Epithelial cell of proximal tubule (primary cell): ENCODE results near the gene SQSTM1. TPM values are rescaled to one million over a fixed set of nuclear protein-coding genes. Genes with fewer than 3 reads are reported as not detected.
"Not testable (repeated sequence)": the region's sequence is repeated elsewhere in the genome, so short reads cannot be mapped to it uniquely, and the experiment has no call there.

Experiments
- DNase-seq: peaks from one replicate; pipeline ENCODE4 v3.0.0-alpha.2; 2011; ENCODE audit warnings: low read depth
- H3K4me3 ChIP-seq: 2 replicates; pipeline ENCODE4 v1.5.1; 2011; ENCODE audit warnings: low read depth, mild to moderate bottlenecking, low read length
- CTCF ChIP-seq: conservative IDR thresholded peaks from 2 replicates; pipeline ENCODE4 v1.5.1; 2012; ENCODE audit warnings: low read depth, mild to moderate bottlenecking, low read length
- total RNA-seq: library from RNA; depleted of rRNA; stranded (reverse); fragments of >200 nt; gene quantifications from 2 replicates; pipeline ENCODE4 v1.2.3, GENCODE V29; 2015

Gene SQSTM1
- total RNA-seq, 1 donor from 2014 or later, result 233 TPM

GRCh38 chr5:179870403-179870903 is 49.7 kb downstream of the SQSTM1 start:
- peak; percentile 45 for TF ChIP-seq CTCF
- no peak for DNase-seq
- no peak overlapping the region for H3K4me3 ChIP-seq

- DNase-seq, result no peak
- no peak for TF ChIP-seq CTCF
- no peak overlapping the region for H3K4me3 ChIP-seq
These were observed 50.2 kb downstream of the SQSTM1 start for GRCh38 chr5:179870952-179871351.

- not testable (repeated sequence) for DNase-seq, H3K4me3 ChIP-seq
These were observed 50.8 kb downstream of the SQSTM1 start for GRCh38 chr5:179871533-179871932.

- TF ChIP-seq CTCF, result no peak
- DNase-seq, result no peak
- H3K4me3 ChIP-seq, result no peak overlapping the region
These were observed 51.5 kb downstream of the SQSTM1 start for GRCh38 chr5:179872055-179872827.

GRCh38 chr5:179872828-179873575 is 52.3 kb downstream of the SQSTM1 start:
- DNase-seq, result no peak
- no peak for TF ChIP-seq CTCF
- H3K4me3 ChIP-seq, result no peak overlapping the region

GRCh38 chr5:179873588-179874110 is 52.9 kb downstream of the SQSTM1 start:
- no peak for TF ChIP-seq CTCF
- no peak for DNase-seq
- H3K4me3 ChIP-seq, result no peak overlapping the region

GRCh38 chr5:179874136-179874535 is 53.4 kb downstream of the SQSTM1 start:
- TF ChIP-seq CTCF, result no peak
- no peak for DNase-seq
- no peak overlapping the region for H3K4me3 ChIP-seq
